Activated T-helper 17 cell treated with anti-CD3 and anti-CD28 coated beads, Interleukin-2, amount 50 U/mL, for 72 hours (primary cell): Measurements from ENCODE around the gene RCBTB2. TPM values are rescaled to one million over a fixed set of nuclear protein-coding genes. Genes with fewer than 3 reads are reported as not detected.
A peak's percentile ranks its signal among the peaks of the same experiment; 100 is the strongest.
"Not testable (repeated sequence)": the region's sequence is repeated elsewhere in the genome, so short reads cannot be mapped to it uniquely, and the experiment has no call there.

Experiments
- ATAC-seq: fragments of 150-1000 bp; cut with Tn5 transposase; replicated peaks from 2 replicates; pipeline ENCODE4 v1.10.0; 2021; ENCODE audit warnings: mild to moderate bottlenecking, moderate library complexity
- H3K27ac Mint-ChIP-seq: one replicate; pipeline ENCODE4 v1.8.0; 2022; ENCODE audit warnings: mixed read lengths
- H3K27me3 Mint-ChIP-seq: one replicate; pipeline ENCODE4 v1.8.0; 2022; ENCODE audit warnings: mixed read lengths
- H3K36me3 Mint-ChIP-seq: one replicate; pipeline ENCODE4 v1.8.0; 2022; ENCODE audit warnings: low read depth, mild to moderate bottlenecking, mixed read lengths
- H3K4me1 Mint-ChIP-seq: one replicate; pipeline ENCODE4 v1.8.0; 2022; ENCODE audit warnings: mixed read lengths
- H3K4me3 Mint-ChIP-seq: one replicate; pipeline ENCODE4 v1.8.0; 2022; ENCODE audit warnings: mild to moderate bottlenecking, mixed read lengths
- H3K9me3 Mint-ChIP-seq: one replicate; pipeline ENCODE4 v1.8.0; 2022; ENCODE audit warnings: mixed read lengths
- total RNA-seq, 2 donors: library from RNA; stranded (reverse); gene quantifications; one replicate each; pipeline ENCODE4 v1.2.3, GENCODE V29; 2022

Gene RCBTB2
- total RNA-seq, 2 donors from 2014 or later, result 6.1 to 7.7 TPM

DNA sequence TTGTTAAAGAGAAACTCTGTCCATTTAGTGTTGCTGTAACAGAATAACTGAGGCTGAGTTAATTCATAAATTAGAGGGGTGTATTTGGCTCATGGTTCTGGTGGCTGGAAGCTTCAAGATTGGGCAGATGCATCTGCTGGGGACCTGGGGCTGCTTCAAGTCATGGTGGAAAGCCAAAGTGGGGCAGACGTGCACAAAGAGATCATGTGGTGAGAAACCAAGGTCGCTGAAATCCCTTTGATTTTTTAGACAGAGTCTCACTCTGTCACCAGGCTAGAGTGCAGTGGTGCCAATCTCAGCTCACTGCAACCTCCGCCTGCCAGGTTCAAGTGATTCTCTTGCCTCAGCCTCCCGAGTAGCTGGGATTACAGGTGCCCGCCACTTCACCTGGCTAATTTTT lies 46.0 kb downstream of the RCBTB2 start:
- ATAC-seq, result no peak
- no peak overlapping the region for H3K4me3 Mint-ChIP-seq
- peak overlapping the region; percentile 2 for H3K27ac Mint-ChIP-seq
- no peaks in the 10 kb centered on the region for H3K27me3 Mint-ChIP-seq
- H3K36me3 Mint-ChIP-seq, result peaks cover 15% of the 10 kb centered on the region
- H3K9me3 Mint-ChIP-seq, result no peaks in the 10 kb centered on the region
- H3K4me1 Mint-ChIP-seq, result peaks cover 7% of the 10 kb centered on the region

DNA sequence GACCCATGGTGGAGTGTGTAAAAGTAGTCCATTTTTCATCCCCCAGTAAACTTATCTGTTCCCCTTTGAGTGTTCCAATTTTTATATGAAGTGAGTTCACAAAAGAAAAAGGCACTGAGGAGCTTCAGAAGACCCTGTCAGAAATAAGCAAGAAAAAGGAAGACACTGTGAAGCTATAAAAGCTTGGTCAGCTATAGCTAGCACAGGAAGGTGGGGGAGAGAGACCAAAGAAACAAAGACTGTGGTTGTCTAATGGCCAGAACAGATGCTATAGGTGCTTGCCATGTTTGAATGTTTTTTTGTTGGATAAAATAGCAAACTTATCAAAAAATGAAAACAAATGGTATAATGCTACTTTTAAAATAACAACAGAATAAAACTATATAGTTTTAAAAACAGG lies 46.5 kb downstream of the RCBTB2 start:
- no peak for ATAC-seq
- Mint-ChIP-seq H3K36me3 (peaks cover 15% of the 10 kb centered on the region), H3K27ac (peak overlapping the region; percentile 2), H3K4me3 (no peak overlapping the region), H3K4me1 (peaks cover 5% of the 10 kb centered on the region), H3K9me3 (no peaks in the 10 kb centered on the region), H3K27me3 (no peaks in the 10 kb centered on the region)

GRCh38 chr13:48485432-48485831 lies 47.4 kb downstream of the RCBTB2 start:
- H3K4me3 Mint-ChIP-seq, result no peak overlapping the region
- no peaks in the 10 kb centered on the region for H3K9me3 Mint-ChIP-seq
- H3K36me3 Mint-ChIP-seq, result peaks cover 15% of the 10 kb centered on the region
- H3K27ac Mint-ChIP-seq, result no peak overlapping the region
- H3K27me3 Mint-ChIP-seq, result no peaks in the 10 kb centered on the region
- ATAC-seq, result no peak
- H3K4me1 Mint-ChIP-seq, result peaks cover 3% of the 10 kb centered on the region

DNA sequence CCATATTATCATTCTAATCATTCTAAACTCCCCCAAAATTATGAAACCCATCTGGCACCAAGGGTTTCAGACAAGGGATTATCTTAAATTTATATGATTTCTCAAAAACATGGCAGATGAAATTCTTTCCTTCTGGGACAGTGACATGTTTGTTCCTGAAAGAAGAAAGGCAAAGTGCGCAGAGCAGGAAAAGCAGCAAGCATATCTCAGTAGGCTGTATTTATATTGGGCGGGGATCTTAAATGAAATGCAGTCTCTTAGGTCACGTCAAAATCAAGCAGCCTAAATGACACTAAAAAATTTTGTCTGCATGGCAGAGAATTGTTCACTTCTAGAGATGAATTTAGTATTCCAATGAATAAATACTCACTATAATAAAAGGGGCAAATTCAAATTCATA lies 49.3 kb downstream of the RCBTB2 start:
- no peaks in the 10 kb centered on the region for H3K9me3 Mint-ChIP-seq
- no peaks in the 10 kb centered on the region for H3K27me3 Mint-ChIP-seq
- no peak overlapping the region for H3K27ac Mint-ChIP-seq
- H3K36me3 Mint-ChIP-seq, result peaks cover 28% of the 10 kb centered on the region
- ATAC-seq, result no peak
- peaks cover 3% of the 10 kb centered on the region for H3K4me1 Mint-ChIP-seq
- H3K4me3 Mint-ChIP-seq, result no peak overlapping the region

- no peak for ATAC-seq
- Mint-ChIP-seq H3K27me3 (no peaks in the 10 kb centered on the region), H3K36me3 (peaks cover 50% of the 10 kb centered on the region), H3K4me1 (no peaks in the 10 kb centered on the region), H3K4me3 (no peak overlapping the region), H3K9me3 (no peaks in the 10 kb centered on the region), H3K27ac (no peak overlapping the region)
These were observed 54.5 kb downstream of the RCBTB2 start for GRCh38 chr13:48478391-48478790.

- no peak overlapping the region for H3K4me3 Mint-ChIP-seq
- no peaks in the 10 kb centered on the region for H3K4me1 Mint-ChIP-seq
- no peak for ATAC-seq
- no peaks in the 10 kb centered on the region for H3K27me3 Mint-ChIP-seq
- H3K36me3 Mint-ChIP-seq, result peaks cover 42% of the 10 kb centered on the region
- H3K9me3 Mint-ChIP-seq, result no peaks in the 10 kb centered on the region
- H3K27ac Mint-ChIP-seq, result no peak overlapping the region
These were observed 55.6 kb downstream of the RCBTB2 start for GRCh38 chr13:48477191-48477855.

DNA sequence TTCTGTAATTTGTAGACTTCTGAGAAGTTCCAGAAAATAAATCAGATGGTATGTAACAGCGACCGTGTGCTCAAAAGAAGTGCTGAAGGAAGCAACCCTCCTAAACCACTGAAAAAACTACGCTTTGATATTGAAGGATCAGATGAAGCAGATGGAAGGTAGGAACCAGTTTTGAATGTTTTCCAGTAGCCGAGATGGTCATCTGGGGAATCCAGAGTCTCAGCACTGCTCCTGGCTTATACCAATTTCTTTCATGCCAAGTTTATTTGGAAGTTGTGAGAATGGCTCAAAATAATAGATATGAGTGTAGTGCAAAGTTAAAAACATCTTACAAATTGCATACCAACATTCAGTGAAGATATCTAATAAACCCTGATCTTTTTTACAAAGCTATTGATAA lies 56.2 kb downstream of the RCBTB2 start:
- no peaks in the 10 kb centered on the region for H3K27me3 Mint-ChIP-seq
- no peaks in the 10 kb centered on the region for H3K4me1 Mint-ChIP-seq
- no peak overlapping the region for H3K4me3 Mint-ChIP-seq
- no peaks in the 10 kb centered on the region for H3K9me3 Mint-ChIP-seq
- H3K36me3 Mint-ChIP-seq, result peaks cover 43% of the 10 kb centered on the region
- ATAC-seq, result no peak
- H3K27ac Mint-ChIP-seq, result no peak overlapping the region

GRCh38 chr13:48476215-48476614 lies 56.7 kb downstream of the RCBTB2 start:
- no peak for ATAC-seq
- Mint-ChIP-seq H3K27ac (no peak overlapping the region), H3K4me1 (no peaks in the 10 kb centered on the region), H3K36me3 (peaks cover 46% of the 10 kb centered on the region), H3K9me3 (no peaks in the 10 kb centered on the region), H3K4me3 (no peak overlapping the region), H3K27me3 (no peaks in the 10 kb centered on the region)

DNA sequence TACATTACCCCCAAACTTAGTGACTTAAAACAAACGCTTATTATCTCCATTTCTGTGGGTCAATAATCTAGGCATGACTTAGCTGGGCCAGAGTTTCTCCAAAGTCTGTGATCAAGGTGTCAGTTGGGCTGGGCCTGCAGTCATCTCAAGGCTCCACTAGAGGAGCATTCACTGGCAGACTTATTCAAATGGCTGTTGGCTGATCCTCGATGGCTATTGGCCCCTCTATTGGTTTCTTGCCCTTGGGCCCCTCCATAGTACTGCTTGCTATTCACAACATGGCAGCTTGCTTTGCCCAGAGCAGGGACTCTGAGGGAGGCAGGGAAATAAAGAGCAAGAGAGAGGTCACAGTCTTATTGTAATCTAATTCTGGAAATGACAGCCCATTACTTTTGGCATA lies 57.6 kb downstream of the RCBTB2 start:
- no peak overlapping the region for H3K4me3 Mint-ChIP-seq
- no peaks in the 10 kb centered on the region for H3K4me1 Mint-ChIP-seq
- H3K9me3 Mint-ChIP-seq, result no peaks in the 10 kb centered on the region
- H3K27me3 Mint-ChIP-seq, result no peaks in the 10 kb centered on the region
- H3K27ac Mint-ChIP-seq, result no peak overlapping the region
- ATAC-seq, result no peak
- H3K36me3 Mint-ChIP-seq, result peaks cover 46% of the 10 kb centered on the region

DNA sequence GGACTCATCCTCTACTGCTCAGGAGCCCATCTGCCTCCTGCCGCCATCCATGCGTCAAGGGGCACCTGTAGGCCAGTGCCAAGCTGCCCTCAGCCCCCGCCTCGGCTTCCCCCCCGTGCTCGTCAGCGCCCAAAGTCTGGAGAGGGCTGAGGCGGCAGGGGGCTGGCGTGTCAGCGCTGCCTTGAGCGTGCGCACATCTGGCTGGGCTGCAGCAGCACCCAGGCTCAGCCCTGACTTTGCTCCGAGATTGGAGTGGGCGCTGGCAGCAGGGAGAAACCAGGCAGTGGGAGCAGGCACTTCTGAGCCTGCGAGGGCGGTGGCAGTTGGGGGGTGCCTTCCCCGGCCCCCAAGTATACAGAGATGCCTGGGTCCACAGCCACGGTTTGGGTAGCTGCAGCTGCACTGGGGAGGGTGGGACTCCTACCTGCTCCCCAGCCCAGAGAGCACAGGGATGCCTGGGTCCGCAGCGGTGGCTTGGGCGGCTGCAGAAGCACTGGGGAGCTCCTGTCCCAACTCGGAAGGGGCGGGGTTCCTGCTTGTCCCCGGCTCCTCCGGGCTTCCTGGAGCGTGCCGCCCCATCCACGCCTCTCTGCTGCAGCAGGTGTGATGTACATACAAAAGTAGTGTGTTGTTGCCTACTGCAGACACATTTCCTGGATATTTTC lies 75.2 kb downstream of the RCBTB2 start:
- H3K27ac Mint-ChIP-seq, result no peak overlapping the region
- H3K4me1 Mint-ChIP-seq, result peaks cover 6% of the 10 kb centered on the region
- H3K9me3 Mint-ChIP-seq, result no peaks in the 10 kb centered on the region
- no peak overlapping the region for H3K4me3 Mint-ChIP-seq
- no peaks in the 10 kb centered on the region for H3K27me3 Mint-ChIP-seq
- ATAC-seq, result no peak
- peaks cover 66% of the 10 kb centered on the region for H3K36me3 Mint-ChIP-seq

DNA sequence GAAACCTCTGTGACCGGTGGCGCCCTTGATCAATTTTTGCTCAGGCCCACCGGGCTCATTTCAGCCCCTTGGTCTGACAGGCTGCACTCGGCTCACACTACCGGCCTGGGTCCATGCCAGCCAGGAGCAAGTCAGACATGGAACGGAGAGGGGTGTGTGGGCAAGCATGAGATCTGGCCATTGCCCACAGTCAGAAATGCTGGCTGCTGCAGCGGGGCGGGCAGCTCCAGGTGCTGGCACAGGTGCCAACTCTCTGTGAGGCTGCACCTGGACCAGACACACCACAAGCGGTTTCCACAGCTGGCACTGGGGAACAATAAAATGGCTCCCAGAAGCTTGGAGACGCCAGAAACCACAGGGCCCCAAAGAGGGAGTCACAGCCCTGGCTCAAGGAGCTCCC lies 76.3 kb downstream of the RCBTB2 start:
- H3K36me3 Mint-ChIP-seq, result peaks cover 66% of the 10 kb centered on the region
- H3K27me3 Mint-ChIP-seq, result no peaks in the 10 kb centered on the region
- ATAC-seq, result no peak
- H3K27ac Mint-ChIP-seq, result no peak overlapping the region
- H3K4me3 Mint-ChIP-seq, result no peak overlapping the region
- no peaks in the 10 kb centered on the region for H3K9me3 Mint-ChIP-seq
- H3K4me1 Mint-ChIP-seq, result peaks cover 10% of the 10 kb centered on the region

DNA sequence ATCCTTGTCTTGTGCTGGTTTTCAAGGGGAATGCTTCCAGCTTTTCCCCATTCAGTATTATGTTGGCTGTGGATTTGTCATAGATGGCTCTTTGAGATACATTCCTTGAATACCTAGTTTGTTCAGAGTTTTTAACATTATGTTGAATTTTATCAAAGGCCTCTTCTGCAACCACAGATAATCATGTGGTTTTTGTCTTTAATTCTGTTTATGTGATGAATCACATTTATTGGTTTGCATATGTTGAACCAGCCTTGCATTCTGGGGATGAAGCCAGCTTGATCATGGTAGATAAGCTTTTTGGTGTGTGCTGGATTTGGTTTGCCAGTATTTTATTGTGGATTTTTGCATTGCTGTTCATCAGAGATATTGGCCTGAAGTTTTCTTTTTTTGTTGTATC lies 81.7 kb downstream of the RCBTB2 start:
- not testable (repeated sequence) for H3K27ac Mint-ChIP-seq, H3K4me3 Mint-ChIP-seq, ATAC-seq, H3K9me3 Mint-ChIP-seq, H3K27me3 Mint-ChIP-seq
- Mint-ChIP-seq H3K36me3 (peaks cover 30% of the 10 kb centered on the region), H3K4me1 (peaks cover 14% of the 10 kb centered on the region)

DNA sequence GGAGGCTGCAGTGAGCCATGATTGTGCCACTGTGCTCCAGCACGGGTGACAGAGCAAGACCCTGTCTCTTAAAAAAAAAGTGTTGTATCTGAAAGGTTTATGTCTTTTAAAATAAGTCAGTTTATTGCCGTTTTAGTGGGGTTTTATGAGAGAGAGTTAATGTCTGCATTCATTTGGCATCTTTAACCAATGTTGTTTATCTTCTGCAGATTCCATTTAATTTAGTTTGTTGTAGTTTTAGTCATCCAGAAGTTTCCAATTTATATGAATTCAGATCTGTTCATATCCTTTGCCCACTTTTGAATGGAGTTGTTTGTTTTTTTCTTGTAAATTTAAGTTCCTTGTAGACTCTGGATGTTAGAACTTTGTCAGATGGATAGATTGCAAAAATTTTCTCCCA lies 83.2 kb downstream of the RCBTB2 start:
- Mint-ChIP-seq H3K4me1 (peaks cover 14% of the 10 kb centered on the region), H3K36me3 (peaks cover 26% of the 10 kb centered on the region), H3K27ac (no peak overlapping the region), H3K27me3 (no peaks in the 10 kb centered on the region), H3K4me3 (no peak overlapping the region), H3K9me3 (peaks cover 9% of the 10 kb centered on the region)
- no peak for ATAC-seq

GRCh38 chr13:48448959-48449614 lies 83.8 kb downstream of the RCBTB2 start:
- Mint-ChIP-seq H3K9me3 (peaks cover 9% of the 10 kb centered on the region), H3K36me3 (peaks cover 26% of the 10 kb centered on the region), H3K4me3 (no peak overlapping the region), H3K4me1 (peaks cover 14% of the 10 kb centered on the region), H3K27ac (no peak overlapping the region), H3K27me3 (no peaks in the 10 kb centered on the region)
- ATAC-seq, result no peak

DNA sequence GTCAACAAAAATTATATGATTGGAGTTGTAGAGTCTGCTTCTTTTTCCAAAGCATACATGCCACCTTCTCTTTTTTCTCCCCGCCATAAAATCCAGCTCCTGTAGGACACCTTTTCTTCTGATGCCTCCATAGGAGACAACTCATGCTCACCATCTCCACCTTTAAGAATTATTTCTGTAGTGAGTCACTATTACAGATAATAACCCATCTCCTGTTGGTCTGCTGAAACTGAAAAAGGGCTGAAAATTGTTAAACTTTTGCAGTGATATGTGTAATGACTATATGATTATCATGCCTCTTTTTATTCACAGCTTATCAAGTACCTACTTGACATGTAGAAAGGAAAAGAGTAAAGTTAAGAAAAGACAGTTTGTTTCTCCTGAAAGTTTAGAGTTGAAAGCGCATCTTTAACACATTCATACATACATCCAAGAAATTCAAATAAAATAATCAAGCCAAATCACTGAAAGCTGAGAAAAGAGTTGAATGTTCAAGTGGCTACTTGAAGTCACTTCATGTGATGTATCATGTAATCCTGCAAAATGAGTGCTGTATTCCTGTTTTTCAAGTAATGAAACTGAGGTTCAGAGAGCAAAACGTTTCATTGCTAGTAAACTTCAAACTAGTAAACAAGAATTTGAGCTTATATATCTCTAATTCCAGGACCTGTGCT lies 84.5 kb downstream of the RCBTB2 start:
- H3K9me3 Mint-ChIP-seq, result peaks cover 9% of the 10 kb centered on the region
- H3K4me1 Mint-ChIP-seq, result peaks cover 13% of the 10 kb centered on the region

More for the DNA sequence above, 84.5 kb downstream of the RCBTB2 start:
- Mint-ChIP-seq H3K36me3 (peaks cover 20% of the 10 kb centered on the region), H3K4me3 (no peak overlapping the region), H3K27me3 (no peaks in the 10 kb centered on the region), H3K27ac (no peak overlapping the region)
- ATAC-seq, result peak; percentile 16
